K562 (cell line): ENCODE results near the gene ACTR3. TPM values are rescaled to one million over a fixed set of nuclear protein-coding genes. Genes with fewer than 3 reads are reported as not detected.

Experiments used
- ARID1B ChIP-seq: fragments of 450-650 bp; IDR thresholded peaks from 2 replicates; pipeline ENCODE4 v1.6.1; 2016; ENCODE audit warnings: antibody characterized with exemption, mild to moderate bottlenecking, inconsistent platforms
- CEBPB ChIP-seq: fragments of 450-650 bp; IDR thresholded peaks from 2 replicates; pipeline ENCODE4 v1.6.1; 2016; ENCODE audit warnings: missing genetic modification characterization, missing compliant biosample characterization
- CEBPG ChIP-seq, 3 experiments: fragments of 200-800 bp in 1 of 3; sonication (Bioruptor generic) in 1 of 3; sonication (generic) in 1 of 3; formaldehyde crosslinking in 1 of 3; IDR thresholded peaks in 2 of 3; conservative IDR thresholded peaks in 1 of 3; 2 replicates each; pipeline versions ENCODE4 v1.6.1 to v1.8.0; 2016 to 2022; ENCODE audit warnings: missing compliant biosample characterization in 2 of 3, missing genetic modification characterization in 2 of 3, mild to moderate bottlenecking in 1 of 3, missing genetic modification reagents in 1 of 3
- DPF2 ChIP-seq: fragments of 450-650 bp; IDR thresholded peaks from 2 replicates; pipeline ENCODE4 v1.6.1; 2016
- EGR1 ChIP-seq: fragments of 450-650 bp; conservative IDR thresholded peaks from 2 replicates; pipeline ENCODE4 v1.6.1; 2017; ENCODE audit warnings: mild to moderate bottlenecking
- EP400 ChIP-seq: fragments of 450-650 bp; IDR thresholded peaks from 2 replicates; pipeline ENCODE4 v1.6.1; 2017; ENCODE audit warnings: antibody characterized with exemption, mild to moderate bottlenecking, moderate library complexity
- HNRNPUL1 ChIP-seq: fragments of 200-400 bp; formaldehyde crosslinking; IDR thresholded peaks from 2 replicates; pipeline ENCODE4 v1.6.1; 2017; ENCODE audit warnings: low read length
- MAFG ChIP-seq: fragments of 450-650 bp; conservative IDR thresholded peaks from 2 replicates; pipeline ENCODE4 v1.6.1; 2016; ENCODE audit warnings: missing genetic modification characterization, missing compliant biosample characterization
- MED1 ChIP-seq: sonication (generic); formaldehyde crosslinking; IDR thresholded peaks from 2 replicates; pipeline ENCODE4 v1.8.1; 2023; ENCODE audit warnings: missing genetic modification reagents, borderline replicate concordance
- MTA2 ChIP-seq: fragments of 450-650 bp; IDR thresholded peaks from 2 replicates; pipeline ENCODE4 v1.6.1; 2016; ENCODE audit warnings: low read depth
- MYBL2 ChIP-seq, 2 experiments: fragments of 450-650 bp in 1 of 2; sonication (generic) in 1 of 2; formaldehyde crosslinking in 1 of 2; IDR thresholded peaks; 2 replicates each; pipeline versions ENCODE4 v1.6.1 to v1.8.1; 2017 to 2022; ENCODE audit warnings: borderline replicate concordance in 1 of 2, inconsistent platforms in 1 of 2, low read depth in 1 of 2, mild to moderate bottlenecking in 1 of 2, missing genetic modification reagents in 1 of 2, moderate library complexity in 1 of 2
- RBM14 ChIP-seq: fragments of 200-400 bp; formaldehyde crosslinking; IDR thresholded peaks from 2 replicates; pipeline ENCODE4 v1.6.1; 2018; ENCODE audit warnings: low read depth, mild to moderate bottlenecking, low read length, moderate library complexity, borderline replicate concordance; ENCODE audit not compliant: insufficient read depth
- ZNF224 ChIP-seq: sonication (generic); formaldehyde crosslinking; IDR thresholded peaks from 2 replicates; pipeline ENCODE4 v1.8.0; 2022; ENCODE audit warnings: mild to moderate bottlenecking, missing genetic modification reagents
- polyA plus RNA-seq, 8 experiments: library from polyadenylated mRNA; depleted of rRNA in 4 of 8; stranded (reverse) in 5 of 8; unstranded in 3 of 8; fragments of >200 nt; fragmentation: Nextera tagmentation in 2 of 8; fragmentation: Illumina TruSeq in 1 of 8; extraction: Ambion mirVana in 2 of 8; extraction: Trizol in 1 of 8; gene quantifications; 2 replicates each; pipeline versions ENCODE4 v1.2.1 to v1.2.3, GENCODE V29; 2011 to 2014; ENCODE audit warnings: inconsistent platforms in 1 of 8, missing spikeins in 1 of 8
- total RNA-seq, 7 experiments: library from RNA; depleted of rRNA in 6 of 7; stranded (reverse); fragments of >200 nt in 6 of 7; fragmentation: Illumina TruSeq in 2 of 7; extraction: Trizol in 2 of 7; gene quantifications; 2 replicates each; pipeline versions ENCODE4 v1.2.1 to v1.2.3, GENCODE V29; 2011 to 2021; ENCODE audit warnings: low replicate concordance in 1 of 7
- TF ChIP-seq, protein P1 (sequence below), 2 experiments: fragments of 150-350 bp in 1 of 2; IDR thresholded peaks; 2 replicates each; pipeline ENCODE4 v1.6.1; 2012 to 2016; ENCODE audit warnings: low read depth in 2 of 2, low read length in 2 of 2, mild to moderate bottlenecking in 1 of 2, moderate library complexity in 1 of 2
- TF ChIP-seq, protein P2 (sequence below), 2 experiments: fragments of 450-650 bp in 1 of 2; sonication (generic) in 1 of 2; formaldehyde crosslinking in 1 of 2; IDR thresholded peaks in 1 of 2; conservative IDR thresholded peaks in 1 of 2; 2 replicates each; pipeline versions ENCODE4 v1.6.1 to v1.8.1; 2016 to 2023; ENCODE audit warnings: mild to moderate bottlenecking in 2 of 2, moderate library complexity in 2 of 2, inconsistent platforms in 1 of 2, missing genetic modification reagents in 1 of 2
- TF ChIP-seq, protein P3 (sequence below): sonication (generic); formaldehyde crosslinking; IDR thresholded peaks from 2 replicates; pipeline ENCODE4 v1.8.0; 2022; ENCODE audit warnings: mild to moderate bottlenecking, missing genetic modification reagents, borderline replicate concordance

Gene ACTR3
- total and polyA plus RNA-seq, 9 of the 15 experiments (the other 6 are each of a cell fraction or from before 2014, with no cell fraction given): 49.0 to 354 (median 249) TPM

DNA sequence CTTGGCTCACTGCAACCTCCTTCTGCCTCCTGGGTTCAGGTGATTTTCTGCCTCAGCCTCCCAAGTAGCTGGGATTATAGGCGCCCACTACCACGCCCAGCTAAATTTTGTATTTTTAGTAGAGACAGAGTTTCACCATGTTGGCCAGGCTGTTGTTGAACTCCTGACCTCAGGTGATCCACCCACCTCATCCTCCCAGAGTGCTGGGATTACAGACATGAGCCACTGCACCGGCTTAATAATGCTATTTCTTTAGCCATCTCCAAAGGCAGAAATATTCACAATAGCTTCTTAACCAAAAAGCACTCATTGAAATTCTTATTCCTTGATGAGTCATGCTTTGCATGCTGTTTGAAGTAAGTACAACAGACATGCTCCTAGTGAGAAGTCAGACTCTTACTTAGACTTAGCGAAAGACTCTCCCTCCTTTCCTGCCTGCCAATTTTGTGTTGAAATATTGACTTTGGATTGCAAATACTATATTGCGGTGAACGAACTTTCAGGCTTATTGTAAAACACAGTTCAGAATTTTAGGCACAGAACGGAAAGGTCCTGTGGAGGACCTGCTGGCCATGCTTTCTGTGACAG, 4.4 kb downstream of the ACTR3 start (continued):
- TF ChIP-seq, protein P1, sequence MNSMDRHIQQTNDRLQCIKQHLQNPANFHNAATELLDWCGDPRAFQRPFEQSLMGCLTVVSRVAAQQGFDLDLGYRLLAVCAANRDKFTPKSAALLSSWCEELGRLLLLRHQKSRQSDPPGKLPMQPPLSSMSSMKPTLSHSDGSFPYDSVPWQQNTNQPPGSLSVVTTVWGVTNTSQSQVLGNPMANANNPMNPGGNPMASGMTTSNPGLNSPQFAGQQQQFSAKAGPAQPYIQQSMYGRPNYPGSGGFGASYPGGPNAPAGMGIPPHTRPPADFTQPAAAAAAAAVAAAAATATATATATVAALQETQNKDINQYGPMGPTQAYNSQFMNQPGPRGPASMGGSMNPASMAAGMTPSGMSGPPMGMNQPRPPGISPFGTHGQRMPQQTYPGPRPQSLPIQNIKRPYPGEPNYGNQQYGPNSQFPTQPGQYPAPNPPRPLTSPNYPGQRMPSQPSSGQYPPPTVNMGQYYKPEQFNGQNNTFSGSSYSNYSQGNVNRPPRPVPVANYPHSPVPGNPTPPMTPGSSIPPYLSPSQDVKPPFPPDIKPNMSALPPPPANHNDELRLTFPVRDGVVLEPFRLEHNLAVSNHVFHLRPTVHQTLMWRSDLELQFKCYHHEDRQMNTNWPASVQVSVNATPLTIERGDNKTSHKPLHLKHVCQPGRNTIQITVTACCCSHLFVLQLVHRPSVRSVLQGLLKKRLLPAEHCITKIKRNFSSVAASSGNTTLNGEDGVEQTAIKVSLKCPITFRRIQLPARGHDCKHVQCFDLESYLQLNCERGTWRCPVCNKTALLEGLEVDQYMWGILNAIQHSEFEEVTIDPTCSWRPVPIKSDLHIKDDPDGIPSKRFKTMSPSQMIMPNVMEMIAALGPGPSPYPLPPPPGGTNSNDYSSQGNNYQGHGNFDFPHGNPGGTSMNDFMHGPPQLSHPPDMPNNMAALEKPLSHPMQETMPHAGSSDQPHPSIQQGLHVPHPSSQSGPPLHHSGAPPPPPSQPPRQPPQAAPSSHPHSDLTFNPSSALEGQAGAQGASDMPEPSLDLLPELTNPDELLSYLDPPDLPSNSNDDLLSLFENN (IDR thresholded peaks at IDR 0.05; ENCODE audit: low read depth in 2 of 2, low read length in 2 of 2): no peak
- TF ChIP-seq RBM14 (no peak), CEBPG (CRISPR knock-in tag; IDR thresholded peaks at IDR 0.05) (no peak), CEBPG (tag; conservative IDR thresholded peaks at IDR 0.05 in 1 of 2, IDR thresholded peaks at IDR 0.05 in 1 of 2) (peak; percentile 26 to 65; a peak in 2 of 4 replicates), EP400 (peak; percentile 14; the same call in 1 of the 2 replicates), ARID1B (0 out of 2 replicates have a peak, but pooled peaks have one; percentile 17), MYBL2 (IDR thresholded peaks at IDR 0.05; ENCODE audit: low read depth) (no peak), MYBL2 (CRISPR knock-in tag; IDR thresholded peaks at IDR 0.05; ENCODE audit: borderline replicate concordance) (no peak), EGR1 (peak; percentile 45; the same call in 1 of the 2 replicates), MED1 (CRISPR knock-in tag) (no peak), ZNF224 (CRISPR knock-in tag) (no peak), HNRNPUL1 (no peak), CEBPB (tag) (peak; percentile 73), MTA2 (no peak), DPF2 (peak; percentile 34; the same call in 1 of the 2 replicates), MAFG (peak; percentile 69)
- TF ChIP-seq, protein P2, sequence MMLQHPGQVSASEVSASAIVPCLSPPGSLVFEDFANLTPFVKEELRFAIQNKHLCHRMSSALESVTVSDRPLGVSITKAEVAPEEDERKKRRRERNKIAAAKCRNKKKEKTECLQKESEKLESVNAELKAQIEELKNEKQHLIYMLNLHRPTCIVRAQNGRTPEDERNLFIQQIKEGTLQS (IDR thresholded peaks at IDR 0.05): peak; percentile 95
- TF ChIP-seq, protein P2 (CRISPR knock-in tag; conservative IDR thresholded peaks at IDR 0.05): 0 out of 2 replicates have a peak, but pooled peaks have one; percentile 32
- TF ChIP-seq, protein P3, sequence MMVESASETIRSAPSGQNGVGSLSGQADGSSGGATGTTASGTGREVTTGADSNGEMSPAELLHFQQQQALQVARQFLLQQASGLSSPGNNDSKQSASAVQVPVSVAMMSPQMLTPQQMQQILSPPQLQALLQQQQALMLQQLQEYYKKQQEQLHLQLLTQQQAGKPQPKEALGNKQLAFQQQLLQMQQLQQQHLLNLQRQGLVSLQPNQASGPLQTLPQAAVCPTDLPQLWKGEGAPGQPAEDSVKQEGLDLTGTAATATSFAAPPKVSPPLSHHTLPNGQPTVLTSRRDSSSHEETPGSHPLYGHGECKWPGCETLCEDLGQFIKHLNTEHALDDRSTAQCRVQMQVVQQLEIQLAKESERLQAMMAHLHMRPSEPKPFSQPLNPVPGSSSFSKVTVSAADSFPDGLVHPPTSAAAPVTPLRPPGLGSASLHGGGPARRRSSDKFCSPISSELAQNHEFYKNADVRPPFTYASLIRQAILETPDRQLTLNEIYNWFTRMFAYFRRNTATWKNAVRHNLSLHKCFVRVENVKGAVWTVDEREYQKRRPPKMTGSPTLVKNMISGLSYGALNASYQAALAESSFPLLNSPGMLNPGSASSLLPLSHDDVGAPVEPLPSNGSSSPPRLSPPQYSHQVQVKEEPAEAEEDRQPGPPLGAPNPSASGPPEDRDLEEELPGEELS (CRISPR knock-in tag): no peak
